ENCODE results near the gene TRPV4.
A peak's percentile ranks its signal among the peaks of the same experiment; 100 is the strongest.

TRPV4 gene

GRCh38 chr12:109804820-109805761 is 28.1 kb downstream of the TRPV4 start:
- DNase-seq (ENCODE audit: low read depth): peak; percentile 57

DNA sequence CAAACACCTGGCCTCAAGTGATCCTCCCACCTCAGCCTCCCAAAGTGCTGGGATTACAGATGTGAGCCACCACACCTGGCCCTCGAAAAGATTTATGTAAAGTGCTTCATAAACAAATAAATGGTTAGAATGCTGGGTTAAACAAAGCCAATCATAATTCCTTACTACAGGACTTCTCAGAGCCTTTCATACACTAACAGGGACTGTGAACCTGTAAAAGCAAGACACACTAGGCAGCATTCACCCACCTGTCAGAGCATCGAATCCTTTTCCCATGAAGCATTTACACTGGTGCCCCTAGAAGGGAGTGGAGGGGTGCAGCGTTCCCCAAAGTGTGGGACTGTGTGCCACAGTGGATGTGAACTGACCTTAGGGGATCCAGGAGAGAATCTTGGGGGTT is 29.5 kb downstream of the TRPV4 start:
- no peak for DNase-seq (ENCODE audit: low read depth)

DNA sequence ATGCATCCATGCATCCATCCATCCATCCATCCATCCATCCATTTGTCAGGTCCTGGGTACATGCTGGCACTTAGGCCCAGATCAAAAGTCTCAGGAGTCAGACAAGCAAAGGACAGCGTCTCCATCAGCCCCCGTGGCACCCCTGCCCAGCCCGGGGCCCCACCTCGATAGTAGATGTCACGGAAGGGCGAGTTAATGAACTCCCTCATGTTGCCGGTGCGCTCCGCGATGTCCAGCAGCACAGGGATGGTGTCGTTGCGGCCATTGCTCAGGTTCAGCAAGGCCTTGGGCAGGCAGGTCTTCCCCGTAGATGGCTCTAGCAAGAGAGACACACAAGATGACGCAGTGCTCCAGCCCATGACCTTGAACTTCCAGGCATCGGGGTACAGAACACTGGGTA is 30.4 kb downstream of the TRPV4 start:
- DNase-seq (ENCODE audit: low read depth): no peak

- DNase-seq (ENCODE audit: low read depth): no peak
Observed at GRCh38 chr12:109800536-109800935, 32.7 kb downstream of the TRPV4 start.

- DNase-seq (ENCODE audit: low read depth): no peak
Observed at GRCh38 chr12:109798691-109799090, 34.5 kb downstream of the TRPV4 start.

DNA sequence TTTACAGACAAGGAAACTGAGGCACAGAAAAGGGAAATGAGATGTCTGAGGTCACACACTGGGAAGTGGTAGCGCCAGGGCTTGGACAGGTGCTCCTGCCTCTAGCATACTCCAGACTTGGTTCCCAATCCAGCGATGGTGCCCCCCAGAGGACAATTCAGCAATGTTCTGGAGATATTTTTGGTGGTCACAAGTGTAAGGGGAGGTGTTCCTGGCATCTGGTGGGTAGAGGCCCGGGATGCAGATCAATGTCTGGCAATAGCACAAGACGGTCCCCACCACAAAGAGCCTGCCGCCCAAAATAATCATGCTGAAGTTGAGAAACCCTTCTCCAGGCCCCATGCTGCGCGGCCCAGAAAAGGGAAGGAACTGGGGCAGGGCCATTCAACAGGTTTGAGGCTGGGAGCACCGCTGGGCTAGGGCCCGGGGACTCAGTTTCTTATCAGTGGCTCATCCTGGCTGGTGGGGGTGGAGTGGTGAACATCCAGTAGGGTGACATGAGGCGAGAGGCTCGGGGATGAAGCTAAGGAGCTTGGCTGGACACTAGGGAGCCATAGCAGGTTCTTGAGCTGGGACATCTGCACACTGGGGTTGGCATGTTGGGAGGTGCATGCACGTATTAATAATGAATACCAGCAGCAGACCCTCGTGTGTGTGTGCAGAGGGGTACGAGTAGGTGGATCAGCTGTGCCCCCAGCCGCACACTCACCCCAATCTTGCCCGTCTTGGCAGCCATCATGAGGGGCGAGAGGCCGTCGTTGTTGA is 35.1 kb downstream of the TRPV4 start:
- no peak for DNase-seq (ENCODE audit: low read depth)

DNA sequence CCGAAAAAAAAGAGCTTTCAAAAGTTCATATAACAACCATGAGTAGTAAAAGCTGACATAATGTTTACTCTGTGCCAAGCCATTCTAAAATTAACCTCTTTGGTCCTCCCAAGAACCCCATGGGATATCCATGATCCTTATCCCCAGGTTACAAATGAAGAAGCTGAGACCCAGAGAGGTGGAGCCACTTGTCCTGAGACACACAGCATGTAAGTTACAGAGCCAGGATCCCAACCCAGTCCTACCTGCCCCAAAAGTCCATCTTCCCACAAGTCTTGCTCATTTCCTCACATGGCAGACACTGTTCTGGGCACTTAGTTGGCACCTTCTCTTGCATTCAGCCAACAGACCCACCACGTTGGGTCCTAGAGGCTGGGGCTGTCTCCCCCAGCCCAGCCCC is 37.1 kb downstream of the TRPV4 start:
- DNase-seq (ENCODE audit: low read depth): no peak

- no peak for DNase-seq (ENCODE audit: low read depth)
Observed at GRCh38 chr12:109795023-109795422, 38.2 kb downstream of the TRPV4 start.

- no peak for DNase-seq (ENCODE audit: low read depth)
Observed at GRCh38 chr12:109793826-109794501, 39.2 kb downstream of the TRPV4 start.

DNA sequence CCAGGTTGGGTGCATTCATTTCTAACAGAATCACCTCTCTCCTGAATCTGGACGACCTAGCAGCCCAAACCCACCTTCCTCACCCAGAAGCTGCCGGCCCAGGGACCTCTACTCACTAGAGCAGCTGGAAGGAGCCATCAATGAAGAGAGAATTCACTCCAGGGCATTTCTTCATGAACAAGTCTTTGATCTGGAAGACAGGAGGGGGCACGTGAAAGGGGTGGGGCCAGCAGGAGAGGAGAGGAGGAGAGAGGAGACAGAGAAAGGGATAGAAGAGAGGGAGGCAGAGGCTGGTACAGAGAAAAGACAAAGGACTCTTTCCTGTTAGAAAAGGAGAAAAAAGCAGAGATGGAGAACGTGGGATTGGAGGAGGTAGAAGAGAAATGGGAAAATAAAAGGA is 39.8 kb downstream of the TRPV4 start:
- DNase-seq (ENCODE audit: low read depth): no peak

DNA sequence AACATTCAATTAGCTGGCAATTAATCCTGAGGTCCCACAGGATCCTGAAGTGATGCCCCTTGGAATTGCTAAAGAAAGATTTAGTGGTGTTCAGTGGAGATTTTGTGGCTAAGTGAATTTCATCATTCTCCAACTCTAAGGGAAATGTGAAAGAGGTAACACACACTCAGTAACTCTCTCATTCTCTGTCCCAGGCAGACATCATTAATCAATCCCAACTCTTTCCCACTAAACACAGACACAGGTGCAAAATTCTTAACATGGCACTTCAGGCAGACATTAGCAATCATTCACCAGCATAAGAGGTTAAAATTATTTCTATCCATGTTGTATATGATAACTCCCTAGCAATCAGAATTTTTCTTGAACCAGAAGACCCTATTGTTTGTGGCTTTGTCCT is 40.2 kb downstream of the TRPV4 start:
- no peak for DNase-seq (ENCODE audit: low read depth)

GRCh38 chr12:109789526-109790048 is 43.6 kb downstream of the TRPV4 start:
- DNase-seq (ENCODE audit: low read depth): no peak

DNA sequence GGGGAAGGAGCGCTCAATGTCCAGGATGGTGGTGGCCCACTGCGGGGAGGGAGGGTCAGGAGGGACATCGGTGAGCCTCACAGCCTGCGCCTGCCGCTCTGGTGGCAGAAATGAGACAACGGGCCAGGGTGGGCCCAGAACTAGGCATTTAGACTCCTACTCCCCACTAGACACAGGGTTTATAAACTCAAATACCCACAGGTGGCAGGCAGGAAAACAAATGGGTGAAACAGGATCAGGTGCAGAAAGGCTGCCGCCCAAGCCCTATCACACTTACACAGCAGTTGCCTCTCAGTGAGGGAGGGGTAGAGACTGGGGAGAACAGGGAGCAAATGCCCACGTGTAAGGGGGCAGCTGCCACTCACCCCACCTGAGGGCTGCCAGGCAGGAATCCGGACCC is 46.4 kb downstream of the TRPV4 start:
- DNase-seq (ENCODE audit: low read depth): no peak

GRCh38 chr12:109785854-109786253 is 47.3 kb downstream of the TRPV4 start:
- no peak for DNase-seq (ENCODE audit: low read depth)

DNA sequence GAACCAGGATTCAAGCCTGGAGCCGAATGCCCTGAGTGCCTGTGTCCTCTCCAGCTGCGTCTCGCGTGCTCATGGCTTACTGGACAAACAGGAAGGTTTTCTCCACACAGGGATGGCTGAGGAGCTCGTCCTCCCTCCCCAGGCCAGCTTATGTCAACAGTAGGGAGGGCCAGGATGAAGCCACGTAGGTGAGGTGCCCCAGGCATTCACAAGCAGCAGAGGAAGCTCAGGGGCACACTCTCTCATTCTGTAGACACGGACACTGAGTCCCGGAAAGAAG is 49.3 kb downstream of the TRPV4 start:
- no peak for DNase-seq (ENCODE audit: low read depth)

- no peak for DNase-seq (ENCODE audit: low read depth)
Observed at GRCh38 chr12:109783135-109783964, 49.8 kb downstream of the TRPV4 start.

DNA sequence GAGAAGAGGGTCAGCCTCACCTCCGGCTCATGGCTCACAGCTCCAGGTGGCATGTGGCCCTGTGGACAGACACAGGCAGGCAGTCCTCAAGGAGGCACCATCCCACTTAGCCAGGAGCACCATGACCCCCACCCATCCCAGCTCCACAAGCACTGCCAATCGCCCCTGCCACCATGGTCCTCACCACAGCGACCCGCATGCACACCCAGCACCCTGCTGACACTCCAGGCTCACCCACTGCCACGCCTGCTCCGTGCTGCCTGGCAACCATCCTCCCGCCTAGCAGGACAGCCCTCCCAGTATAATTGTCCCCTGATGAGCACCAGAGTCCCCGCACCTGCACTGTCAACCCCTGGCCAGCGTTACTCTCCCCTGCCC is 50.9 kb downstream of the TRPV4 start:
- DNase-seq (ENCODE audit: low read depth): no peak

- no peak for DNase-seq (ENCODE audit: low read depth)
Observed at GRCh38 chr12:109781668-109782325, 51.4 kb downstream of the TRPV4 start.

DNA sequence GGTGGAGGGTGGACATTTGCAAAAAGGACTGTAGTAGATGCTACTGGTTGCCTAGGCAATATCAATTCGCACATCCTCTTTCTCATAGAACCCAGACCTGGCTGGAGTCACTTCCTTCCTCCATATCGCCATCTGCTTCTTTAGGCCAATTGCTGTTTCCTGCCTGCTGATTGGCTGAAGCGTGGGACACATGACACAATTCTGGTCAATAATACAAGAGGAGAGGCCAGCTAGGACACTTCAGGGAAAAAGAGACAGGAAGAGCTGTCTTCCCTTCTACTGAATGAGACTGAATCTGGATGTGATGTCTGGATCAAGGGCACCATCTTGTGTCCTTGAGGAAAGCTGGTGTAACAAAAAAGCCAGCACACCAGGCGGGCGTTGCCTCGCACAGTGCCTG is 53.8 kb downstream of the TRPV4 start:
- DNase-seq (ENCODE audit: low read depth): no peak

DNA sequence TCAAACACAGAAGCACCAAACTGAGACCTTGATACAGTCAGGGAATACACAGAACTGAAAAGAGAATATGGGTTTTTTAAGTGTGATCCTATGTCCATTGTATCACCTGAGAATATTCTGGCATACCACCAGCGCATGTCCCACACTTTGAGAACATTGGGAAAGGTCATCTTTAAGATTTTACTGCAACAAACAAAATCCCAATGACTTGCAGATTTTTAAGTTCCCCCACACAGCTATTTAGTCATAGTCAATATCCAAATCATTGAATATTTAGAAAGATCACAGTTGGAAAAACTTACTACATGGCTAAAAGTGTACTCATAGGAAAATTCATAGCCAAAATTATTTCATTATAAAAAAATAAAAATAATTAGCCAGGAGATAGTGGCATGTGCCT is 54.5 kb downstream of the TRPV4 start:
- DNase-seq (ENCODE audit: low read depth): no peak

DNA sequence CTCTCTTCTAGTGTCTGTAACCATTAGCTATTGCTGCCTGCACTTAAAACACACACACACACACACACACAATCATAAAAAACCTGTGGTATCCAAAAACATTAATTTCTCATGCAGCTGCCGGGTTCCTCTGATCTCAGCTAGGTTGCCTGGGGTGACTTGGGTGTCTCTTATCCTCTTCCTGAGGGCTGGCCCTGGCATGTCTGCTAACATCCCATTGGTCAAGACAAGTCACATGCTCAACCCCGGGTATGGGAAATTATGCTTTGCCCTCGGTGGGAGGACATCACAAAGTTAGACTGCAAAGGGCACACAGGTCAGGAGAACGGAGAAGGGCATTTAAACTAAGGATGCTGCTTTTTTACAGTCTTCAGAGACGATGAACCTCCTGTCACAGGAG is 55.7 kb downstream of the TRPV4 start:
- peak; percentile 7 for DNase-seq (ENCODE audit: low read depth)
